Tibial artery (tissue), 4 donors: ENCODE results near the gene SSTR5.

Experiments used
- DNase-seq, 2 donors: peaks; one replicate each; pipeline ENCODE4 v3.0.0-alpha.2; 2019
- H3K27ac ChIP-seq, 2 donors: fragments of 200-600 bp; sonication (generic) in 1 of 2; 1 replicate in 1 of 2; 2 replicates in 1 of 2; pipeline ENCODE4 v1.5.1; 2018 to 2019; ENCODE audit warnings: mild to moderate bottlenecking in 1 of 2
- H3K27me3 ChIP-seq, 2 donors: fragments of 200-600 bp; sonication (generic) in 1 of 2; one replicate each; pipeline versions ENCODE4 v1.5.1 to v1.6.0; 2016 to 2019
- H3K36me3 ChIP-seq, 3 donors: fragments of 200-600 bp; sonication (generic) in 2 of 3; one replicate each; pipeline ENCODE4 v1.5.1; 2016 to 2019; ENCODE audit warnings: mild to moderate bottlenecking in 2 of 3
- H3K4me1 ChIP-seq, 4 donors: fragments of 200-600 bp; sonication (generic) in 2 of 4; 1 replicate in 3 of 4; 2 replicates in 1 of 4; pipeline ENCODE4 v1.5.1; 2016 to 2019
- H3K4me3 ChIP-seq, 2 donors: fragments of 200-600 bp; sonication (generic) in 1 of 2; 1 replicate in 1 of 2; 2 replicates in 1 of 2; pipeline ENCODE4 v1.5.1; 2018 to 2019; ENCODE audit warnings: mild to moderate bottlenecking in 2 of 2
- H3K9me3 ChIP-seq, 3 donors: fragments of 200-600 bp; sonication (generic) in 1 of 3; one replicate each; pipeline ENCODE4 v1.5.1; 2016 to 2019
- CTCF ChIP-seq, 2 experiments: fragments of 200-600 bp in 1 of 2; fragments of 450-650 bp in 1 of 2; IDR thresholded peaks; one replicate each; pipeline ENCODE4 v1.5.1; 2017 to 2019; ENCODE audit warnings: antibody characterized with exemption in 2 of 2, mild to moderate bottlenecking in 1 of 2, moderate library complexity in 1 of 2
- intact Hi-C: fragments of 100-400 bp; cut with DNase I; formaldehyde crosslinking; loops from one replicate; pipeline ENCODE4 v1.15.0; 2023; ENCODE audit warnings: low total_unique reads

Gene SSTR5

DNA sequence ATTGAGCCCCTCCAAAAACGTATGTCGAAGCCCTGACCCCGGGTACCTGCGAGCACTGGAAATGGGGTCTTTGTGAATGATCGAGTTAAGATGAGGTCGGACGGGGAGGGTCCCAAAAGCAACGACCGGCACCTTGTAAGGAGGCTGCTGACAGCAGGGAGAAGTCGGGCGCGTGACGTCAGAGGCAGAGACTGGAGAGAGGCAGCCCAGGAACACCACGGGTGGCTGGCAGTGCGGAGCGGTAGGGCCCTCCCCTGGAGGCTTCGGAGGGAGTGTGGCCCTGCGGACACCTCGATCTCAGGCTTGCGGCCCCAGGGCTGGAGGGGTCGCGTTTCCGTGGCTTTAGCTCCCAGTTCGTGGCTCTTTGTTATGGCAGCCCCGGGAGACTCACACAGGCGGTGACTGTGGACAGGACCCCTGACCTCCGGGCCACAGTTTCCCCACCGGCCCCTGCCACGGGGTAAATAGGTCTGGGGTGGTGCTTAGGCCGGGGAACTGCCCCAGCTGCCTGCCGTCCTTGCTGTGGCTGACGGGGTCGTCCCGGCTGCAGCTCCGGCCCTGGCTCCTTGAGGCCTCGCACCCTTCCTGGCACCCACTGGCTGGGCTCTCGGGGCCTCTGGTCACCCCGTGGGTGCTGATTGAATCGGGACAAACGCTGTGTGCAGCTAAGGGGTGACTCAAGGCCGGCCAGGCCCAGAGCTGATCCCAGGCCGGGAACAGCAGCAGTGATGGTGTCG, 10.6 kb upstream of the SSTR5 start:
- no peak overlapping the region for H3K4me3 ChIP-seq
- peaks cover 0 to 7% (median 6%) of the 10 kb centered on the region in 3 donors for H3K9me3 ChIP-seq
- H3K27me3 ChIP-seq: peaks cover 0 to 77% of the 10 kb centered on the region in 2 donors
- DNase-seq: no peak
- no peaks in the 10 kb centered on the region for H3K36me3 ChIP-seq
- intact Hi-C loops: no loop called here
- no peak for TF ChIP-seq CTCF (IDR thresholded peaks at IDR 0.05)
- no peak overlapping the region for H3K27ac ChIP-seq
- H3K4me1 ChIP-seq: peaks cover 0 to 12% (median 8%) of the 10 kb centered on the region in 4 donors

GRCh38 chr16:1062895-1063294, 9.7 kb upstream of the SSTR5 start:
- intact Hi-C loops: no loop called here
- no peak for TF ChIP-seq CTCF (IDR thresholded peaks at IDR 0.05)
- Histone ChIP-seq H3K27me3 (peaks cover 0 to 77% of the 10 kb centered on the region in 2 donors), H3K9me3 (peaks cover 0 to 5% (median 0%) of the 10 kb centered on the region in 3 donors), H3K27ac (no peak overlapping the region), H3K4me1 (peaks cover 0 to 3% (median under 1%) of the 10 kb centered on the region in 4 donors), H3K4me3 (no peak overlapping the region), H3K36me3 (no peaks in the 10 kb centered on the region)
- no peak for DNase-seq

DNA sequence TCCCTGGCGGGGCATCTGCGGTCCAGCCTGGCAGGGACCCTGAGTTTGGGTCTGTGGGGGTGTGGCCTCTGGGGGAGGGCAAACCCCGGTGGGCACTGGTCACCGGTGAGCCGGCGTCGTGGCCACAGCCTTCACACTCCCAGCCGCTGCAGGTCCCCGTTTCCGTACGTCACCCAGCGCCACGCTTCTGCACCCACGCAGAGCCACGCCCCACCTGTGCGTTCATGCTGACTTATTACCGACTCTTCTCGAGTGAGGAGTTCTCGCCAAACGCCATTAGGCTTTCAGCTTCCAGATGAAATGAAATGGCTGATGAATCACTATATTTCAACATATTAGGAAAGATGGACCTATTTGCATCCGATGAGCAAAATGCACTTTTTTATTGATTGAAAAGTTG, 8.8 kb upstream of the SSTR5 start:
- Histone ChIP-seq H3K4me3 (no peak overlapping the region), H3K27me3 (peaks cover 0 to 79% of the 10 kb centered on the region in 2 donors), H3K36me3 (no peaks in the 10 kb centered on the region), H3K9me3 (peaks cover 0 to 5% (median 0%) of the 10 kb centered on the region in 3 donors), H3K27ac (no peak overlapping the region), H3K4me1 (no peaks in the 10 kb centered on the region)
- no peak for TF ChIP-seq CTCF (IDR thresholded peaks at IDR 0.05)
- intact Hi-C loops: no loop called here
- DNase-seq: no peak

- H3K4me1 ChIP-seq: peaks cover 0 to 5% (median 0%) of the 10 kb centered on the region in 4 donors
- H3K9me3 ChIP-seq: no peaks in the 10 kb centered on the region
- peaks cover 0 to 98% of the 10 kb centered on the region in 2 donors for H3K27me3 ChIP-seq
- no peak for DNase-seq
- TF ChIP-seq CTCF (IDR thresholded peaks at IDR 0.05): no peak
- intact Hi-C loops: no loop called here
- H3K4me3 ChIP-seq: no peak overlapping the region
- no peaks in the 10 kb centered on the region for H3K36me3 ChIP-seq
- H3K27ac ChIP-seq: no peak overlapping the region
Measured at GRCh38 chr16:1065469-1066128, 6.9 kb upstream of the SSTR5 start.

DNA sequence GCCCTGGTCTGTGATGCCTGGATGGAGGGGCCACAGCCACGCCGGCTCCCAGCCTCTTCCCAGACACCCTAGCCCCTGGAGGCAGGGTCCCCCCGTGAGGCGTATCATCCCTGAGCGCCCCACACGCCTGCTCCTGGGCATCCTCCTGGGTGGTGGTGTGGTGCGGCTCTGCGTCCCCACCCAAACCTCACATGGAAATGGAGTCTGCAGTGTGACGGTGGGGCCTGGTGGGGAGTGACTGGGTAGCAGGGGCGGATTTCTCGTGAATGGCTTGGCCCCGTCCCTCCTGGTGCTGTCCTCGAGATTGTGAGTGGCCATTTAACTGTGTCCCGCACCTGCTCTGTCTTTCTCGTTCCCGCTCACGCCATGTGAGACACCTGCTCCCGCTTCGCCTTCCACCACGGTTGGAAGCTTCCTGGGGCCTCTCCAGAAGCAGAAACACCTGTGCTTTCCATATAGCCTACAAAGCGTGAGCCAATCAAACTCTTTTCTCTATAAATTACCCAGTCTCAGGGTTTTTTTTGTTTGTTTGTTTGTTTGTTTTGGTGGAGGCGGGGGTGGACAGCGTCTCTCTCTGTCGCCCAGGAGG, 5.9 kb upstream of the SSTR5 start:
- no peak for DNase-seq
- no peaks in the 10 kb centered on the region for H3K36me3 ChIP-seq
- peaks cover 0 to 99% of the 10 kb centered on the region in 2 donors for H3K27me3 ChIP-seq
- no peak overlapping the region for H3K27ac ChIP-seq
- H3K4me1 ChIP-seq: peaks cover 0 to 9% (median 2%) of the 10 kb centered on the region in 4 donors
- no peak overlapping the region for H3K4me3 ChIP-seq
- intact Hi-C loops: no loop called here
- no peaks in the 10 kb centered on the region for H3K9me3 ChIP-seq
- no peak for TF ChIP-seq CTCF (IDR thresholded peaks at IDR 0.05)
